GM23248 (cell line): ENCODE measurements around the gene CBS.
"Not testable (repeated sequence)": the region's sequence is repeated elsewhere in the genome, so short reads cannot be mapped to it uniquely, and the experiment has no call there.

Source experiments
- EZH2 ChIP-seq: fragments of 200-600 bp; sonication (generic); IDR thresholded peaks from 2 replicates; pipeline ENCODE4 v1.6.1; 2018; ENCODE audit warnings: antibody characterized with exemption, mild to moderate bottlenecking; ENCODE audit not compliant: insufficient read depth, poor library complexity, severe bottlenecking
- EZH2phosphoT487 ChIP-seq: fragments of 200-600 bp; sonication (generic); IDR thresholded peaks from 2 replicates; pipeline ENCODE4 v1.6.1; 2018; ENCODE audit warnings: antibody characterized with exemption, moderate library complexity, mild to moderate bottlenecking, low read depth; ENCODE audit not compliant: insufficient read depth

- TF ChIP-seq EZH2, EZH2phosphoT487: not testable (repeated sequence)
These were observed 33.4 kb upstream of the CBS start for GRCh38 chr21:43109006-43109405.
